ENCODE measurements around the gene PLXDC1.
A peak's percentile ranks its signal among the peaks of the same experiment; 100 is the strongest.
"Not testable (repeated sequence)": the region's sequence is repeated elsewhere in the genome, so short reads cannot be mapped to it uniquely, and the experiment has no call there.

PLXDC1 gene

DNA sequence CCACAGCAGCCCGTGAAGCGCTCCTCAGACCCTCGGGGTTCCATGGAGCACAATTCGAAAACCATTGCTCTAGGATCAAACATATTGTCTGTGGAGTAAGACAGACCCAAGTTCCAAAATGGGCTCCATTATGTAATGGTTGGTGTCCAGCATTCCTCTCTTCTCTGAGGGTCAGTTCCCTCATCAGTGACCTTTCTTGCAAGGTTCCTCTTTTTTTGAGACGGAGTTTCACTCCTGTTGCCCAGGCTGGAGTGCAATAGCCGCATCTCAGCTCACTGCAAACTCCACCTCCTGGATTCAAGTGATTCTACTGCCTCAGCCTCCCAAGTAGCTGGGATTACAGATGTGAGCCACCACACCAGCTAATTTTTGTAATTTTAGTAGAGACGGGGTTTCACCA lies 28.4 kb downstream of the PLXDC1 start:
- no peak for DNase-seq

DNA sequence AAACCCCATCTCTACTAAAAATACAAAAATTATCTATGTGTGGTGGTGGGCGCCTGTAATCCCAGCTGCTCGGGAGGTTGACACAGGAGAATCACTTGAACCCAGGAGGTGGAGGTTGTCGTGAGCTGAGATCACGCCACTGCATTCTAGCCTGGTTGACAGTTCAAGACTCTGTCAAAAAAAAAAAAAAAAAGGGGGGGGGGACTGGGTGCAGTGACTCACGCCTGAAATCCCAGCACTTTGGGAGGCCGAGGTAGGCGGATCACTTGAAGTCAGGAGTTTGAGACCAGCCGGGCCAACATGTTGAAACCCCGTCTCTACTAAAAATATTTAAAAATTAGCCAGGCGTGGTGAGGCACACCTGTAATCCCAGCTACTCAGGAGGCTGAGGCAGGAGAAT lies 29.5 kb downstream of the PLXDC1 start:
- not testable (repeated sequence) for DNase-seq

DNA sequence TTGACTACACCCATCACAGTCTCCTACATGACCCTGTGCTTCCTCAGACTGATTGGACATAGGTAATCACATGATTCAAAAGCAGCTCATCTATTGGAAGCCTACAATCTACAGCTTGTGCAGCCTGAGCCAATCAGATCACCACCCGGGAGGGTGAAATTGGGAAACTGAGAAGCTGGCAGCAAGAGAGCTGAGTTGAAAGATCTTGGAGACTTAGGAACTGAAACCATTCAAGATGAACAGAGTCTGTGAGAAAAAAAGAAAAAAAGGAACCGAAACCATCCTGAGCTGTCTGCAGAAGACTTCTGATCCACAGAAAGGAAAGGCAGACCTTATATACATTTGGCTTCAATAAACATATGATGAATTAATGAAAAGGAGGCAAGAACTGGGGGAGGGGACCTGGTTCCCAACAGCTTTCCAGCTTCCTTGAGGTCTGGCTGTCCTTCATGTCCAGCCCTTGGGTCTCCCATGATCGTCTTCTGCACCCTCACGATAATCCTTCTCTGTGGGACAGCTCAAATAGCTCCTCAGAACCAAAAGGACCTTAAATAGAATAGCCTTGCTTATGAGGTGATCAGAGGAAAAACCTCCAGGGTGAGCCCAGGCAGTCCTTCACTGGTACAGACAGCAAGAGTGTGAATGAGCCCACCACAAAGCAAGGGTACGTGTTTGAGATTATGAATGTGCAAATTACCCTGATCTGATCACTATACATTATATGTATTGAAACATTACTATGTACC lies 32.6 kb downstream of the PLXDC1 start:
- peak; percentile 85 for DNase-seq

DNA sequence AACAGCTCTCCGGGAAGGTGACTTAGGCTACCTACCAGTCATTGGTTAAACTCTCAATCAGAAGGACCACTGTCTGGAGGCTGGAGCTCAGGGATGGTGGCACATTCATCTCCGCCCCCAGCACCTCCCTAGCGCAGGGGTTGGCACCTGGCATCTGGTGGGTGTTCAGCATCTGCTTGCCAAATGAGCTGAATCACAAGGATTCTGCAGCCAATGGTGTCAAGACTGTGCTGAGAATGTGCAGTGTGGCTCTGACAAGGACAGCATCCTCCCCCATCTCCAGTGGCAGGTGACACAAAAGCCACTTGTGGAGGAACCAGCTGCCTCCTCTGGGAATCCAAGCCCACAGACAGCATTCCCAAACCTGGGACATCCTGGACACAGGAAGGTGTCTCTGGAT lies 35.2 kb downstream of the PLXDC1 start:
- no peak for DNase-seq

DNA sequence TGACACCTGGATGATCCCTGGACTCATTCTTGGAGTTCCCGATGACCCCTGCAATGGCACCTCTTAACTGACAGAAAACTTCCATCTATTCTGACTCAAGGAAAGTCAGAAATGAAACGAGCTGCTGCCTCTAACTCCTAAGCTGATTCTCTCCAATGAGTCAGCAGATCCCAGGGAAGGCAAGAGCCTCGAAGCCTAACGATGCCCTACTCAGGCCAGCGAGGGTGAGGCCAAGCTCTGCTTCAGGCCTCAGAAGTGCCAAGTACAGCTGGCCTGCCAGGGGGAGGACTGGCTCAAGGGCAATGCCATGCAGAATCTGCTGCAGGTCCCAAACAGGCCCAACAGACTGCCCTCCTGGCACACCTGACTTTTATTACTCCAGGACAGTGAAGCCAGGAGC lies 36.3 kb downstream of the PLXDC1 start:
- no peak for DNase-seq

DNA sequence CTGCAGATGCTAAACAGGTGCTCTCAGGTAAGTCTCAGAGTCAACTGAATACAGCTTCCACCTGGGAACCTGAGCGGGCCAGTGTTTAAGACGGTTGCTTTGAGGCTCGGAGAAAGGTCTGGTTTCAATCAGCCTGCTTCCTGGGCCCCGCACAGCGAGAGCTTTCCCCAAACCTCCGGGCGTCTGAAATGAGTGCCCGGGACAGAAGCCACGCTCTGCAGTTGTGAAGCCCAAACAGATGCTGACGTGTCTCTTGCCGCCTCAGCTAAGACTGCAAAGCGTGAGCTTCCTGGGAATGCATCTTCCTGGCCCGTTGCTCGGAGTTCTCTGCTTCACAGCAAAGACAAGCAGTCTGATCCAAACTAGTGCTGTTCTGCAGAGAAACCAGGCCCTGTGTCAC lies 36.7 kb downstream of the PLXDC1 start:
- no peak for DNase-seq

DNA sequence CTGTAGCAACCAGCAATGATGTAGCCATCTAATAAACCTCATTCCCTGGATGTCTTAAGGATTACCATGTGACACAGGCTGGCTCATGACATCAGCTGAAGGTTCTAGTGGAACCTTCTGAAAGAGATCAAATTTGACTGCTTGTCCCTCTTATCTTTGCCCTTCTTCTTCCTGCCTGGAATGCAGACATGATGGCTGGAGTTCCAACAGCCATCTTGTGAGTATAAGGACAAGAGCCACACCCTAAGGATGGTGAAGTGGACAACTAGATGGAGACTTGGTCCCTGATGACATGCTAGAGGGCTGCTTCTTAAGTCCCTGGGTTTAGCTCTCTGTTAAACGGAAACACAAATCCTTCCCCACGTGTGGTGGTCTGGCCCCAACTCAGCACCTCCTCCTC lies 37.6 kb downstream of the PLXDC1 start:
- no peak for DNase-seq

DNA sequence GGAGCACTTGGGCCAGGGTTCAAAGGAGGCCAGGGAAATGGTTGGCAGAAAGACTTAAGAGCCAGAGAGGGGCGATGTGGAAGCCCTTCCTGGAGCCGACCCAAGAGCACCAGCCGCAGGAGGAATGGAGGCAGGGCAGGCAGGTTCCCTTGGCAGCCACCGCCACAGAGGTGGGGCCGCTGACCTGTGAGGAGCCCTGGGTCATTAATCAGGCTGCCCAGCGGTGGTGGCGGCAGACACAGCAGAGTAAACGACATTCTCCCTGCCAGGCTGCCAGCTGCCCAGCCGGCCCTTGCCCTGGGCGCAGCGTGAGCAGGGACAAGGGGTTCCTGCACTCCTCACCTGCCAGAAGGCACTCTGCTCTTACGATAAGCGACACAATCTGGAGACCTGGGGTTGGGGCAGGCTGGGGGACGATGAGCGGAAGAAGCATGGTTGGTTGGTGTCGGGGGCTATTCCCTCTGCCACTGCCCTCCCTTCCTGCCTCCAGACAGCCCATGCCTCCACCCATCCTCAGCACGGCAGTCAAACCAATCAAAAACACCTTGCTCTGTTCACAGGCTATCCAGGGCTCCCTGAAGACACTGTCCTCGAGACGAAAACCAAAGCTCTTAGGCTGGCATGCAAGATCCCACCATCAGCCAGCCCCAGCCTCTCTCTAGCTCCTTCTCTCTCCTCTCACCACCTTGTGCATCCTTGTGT lies 40.9 kb downstream of the PLXDC1 start:
- DNase-seq, result peak; percentile 37

DNA sequence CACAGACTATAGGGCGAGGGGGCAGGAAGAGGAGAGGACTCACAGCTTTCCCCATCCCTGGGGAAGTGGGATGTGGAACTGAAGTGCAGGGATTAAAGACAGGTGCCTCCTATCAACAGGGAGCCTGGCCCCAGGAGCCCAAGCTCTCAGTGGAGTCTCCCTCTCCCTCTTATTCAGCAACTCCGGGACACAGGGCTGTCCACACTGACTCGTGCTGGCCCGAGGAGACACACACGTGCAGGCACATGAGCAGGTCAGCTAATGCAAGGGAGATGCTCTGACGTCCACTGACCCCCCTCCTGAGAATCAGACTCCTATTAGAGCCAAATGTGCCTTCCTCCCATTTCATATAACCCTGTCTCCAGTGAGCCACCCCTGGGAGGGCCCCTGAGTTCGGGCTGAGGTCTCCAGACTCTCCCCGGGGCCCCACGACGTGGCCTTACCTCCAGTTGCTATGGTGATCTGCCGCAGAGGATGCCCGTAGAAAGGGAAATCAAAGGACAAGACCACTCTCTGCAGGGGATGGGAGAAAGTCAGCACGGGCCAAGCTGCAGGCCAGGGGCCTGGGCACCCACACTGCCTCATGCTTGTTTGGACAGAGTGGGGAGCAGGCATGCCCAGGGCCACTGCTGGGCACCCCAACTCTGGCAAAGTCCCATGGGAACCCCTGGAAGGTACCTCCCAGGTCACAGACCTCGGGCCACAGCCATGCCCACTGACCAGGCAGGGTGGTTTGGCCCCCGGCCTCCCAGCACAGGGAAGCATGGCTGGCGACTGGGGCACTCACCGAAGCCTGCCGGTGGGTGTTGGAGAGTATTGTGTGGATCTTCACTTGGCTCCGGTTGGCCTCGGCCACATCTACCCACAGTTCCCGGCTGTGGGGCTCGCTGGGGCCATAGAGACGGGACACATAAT lies 42.7 kb downstream of the PLXDC1 start:
- no peak for DNase-seq

DNA sequence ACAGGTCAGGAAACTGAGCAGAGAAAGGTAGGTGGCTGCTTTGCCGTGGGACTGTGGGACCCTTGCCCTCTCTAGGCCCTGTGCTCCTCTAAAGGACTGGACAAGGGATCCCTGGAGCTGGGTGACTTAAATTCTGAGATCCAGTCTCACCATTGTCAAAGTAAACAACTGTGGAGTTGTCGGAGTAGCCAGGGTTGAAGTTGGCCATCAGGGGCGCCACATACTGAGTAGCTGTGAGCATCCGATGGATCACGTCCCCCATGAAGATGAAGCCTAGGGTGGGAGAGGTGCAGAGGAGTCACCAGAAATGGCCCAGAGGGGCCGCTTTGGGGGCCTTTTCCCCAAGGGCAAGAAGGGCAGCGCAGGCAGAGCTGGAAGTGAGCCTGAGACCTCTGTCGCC lies 43.5 kb downstream of the PLXDC1 start:
- no peak for DNase-seq

DNA sequence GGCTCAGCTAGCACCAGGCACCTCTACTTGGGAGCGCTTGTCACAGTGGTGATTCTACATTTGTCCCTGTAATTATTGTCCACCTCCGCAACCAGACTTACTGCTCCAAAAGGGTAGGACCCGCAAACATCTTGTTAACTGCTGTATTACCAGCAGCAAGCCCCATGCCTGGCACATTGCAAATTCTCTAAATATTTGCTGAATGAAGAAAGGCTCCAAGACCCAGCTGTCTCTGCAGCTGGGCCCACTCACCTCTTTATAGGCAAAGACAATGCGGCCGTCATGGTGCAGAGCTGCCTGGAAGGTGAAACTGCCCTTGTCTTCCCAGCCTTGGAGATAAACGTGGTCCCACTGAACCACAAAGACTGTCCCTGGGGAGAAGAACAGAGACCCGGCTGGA lies 44.3 kb downstream of the PLXDC1 start:
- no peak for DNase-seq

DNA sequence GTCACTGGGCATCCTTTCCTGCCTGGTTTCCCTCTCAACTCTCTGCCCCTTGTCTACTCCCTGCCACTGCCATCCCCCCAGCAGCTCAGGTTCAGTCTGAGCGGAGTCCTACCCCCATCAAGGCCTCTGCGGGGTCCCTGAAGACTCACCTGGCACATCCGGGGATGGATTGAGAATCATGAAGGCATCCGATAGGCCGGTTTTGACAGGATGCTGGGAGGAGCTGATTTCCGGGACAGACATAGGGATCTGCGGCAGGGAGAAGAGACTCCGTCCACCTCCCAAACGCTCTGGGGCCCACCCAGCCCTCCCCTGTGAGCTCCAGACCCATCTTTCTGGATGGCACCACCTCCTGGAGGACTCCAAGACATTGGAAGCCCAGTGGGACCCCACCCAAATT lies 45.7 kb downstream of the PLXDC1 start:
- no peak for DNase-seq

DNA sequence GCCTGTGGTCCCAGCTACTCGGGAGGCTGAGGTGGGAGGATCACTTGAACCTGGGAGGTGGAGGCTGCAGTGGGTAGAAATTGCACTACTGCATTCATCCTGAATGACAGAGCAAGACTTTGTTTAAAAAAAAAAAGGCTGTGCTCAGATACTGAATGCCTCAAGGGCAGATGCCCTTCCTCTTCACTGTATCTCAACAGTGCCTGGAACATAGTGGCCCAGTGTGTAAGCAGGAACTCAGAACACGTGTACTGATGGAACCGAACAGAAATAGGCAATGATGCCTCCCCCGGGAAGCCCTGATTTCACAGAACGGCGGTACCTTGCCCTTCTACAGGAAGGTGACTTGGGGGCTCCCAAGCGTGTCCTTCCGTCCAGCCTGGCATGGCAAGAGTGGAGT lies 46.8 kb downstream of the PLXDC1 start:
- no peak for DNase-seq

DNA sequence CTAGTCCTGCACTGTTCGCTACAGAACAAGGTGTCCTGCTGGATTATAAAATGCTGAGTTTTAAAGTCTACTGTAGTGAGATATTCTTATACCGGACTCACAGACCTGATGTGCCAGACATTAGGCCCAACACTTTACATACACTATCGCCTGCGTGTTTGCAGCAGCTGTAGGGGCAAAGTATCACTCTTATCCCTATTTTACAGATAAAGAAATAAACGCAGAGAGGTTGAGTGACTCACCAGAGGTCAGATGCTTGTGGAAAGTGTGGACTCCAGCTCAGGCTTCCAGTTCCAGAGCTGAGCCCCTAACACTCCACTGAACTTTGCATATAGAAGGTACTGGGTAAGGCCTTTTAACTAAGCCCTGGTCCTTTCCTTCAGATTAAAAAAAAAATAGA lies 47.4 kb downstream of the PLXDC1 start:
- DNase-seq, result no peak

DNA sequence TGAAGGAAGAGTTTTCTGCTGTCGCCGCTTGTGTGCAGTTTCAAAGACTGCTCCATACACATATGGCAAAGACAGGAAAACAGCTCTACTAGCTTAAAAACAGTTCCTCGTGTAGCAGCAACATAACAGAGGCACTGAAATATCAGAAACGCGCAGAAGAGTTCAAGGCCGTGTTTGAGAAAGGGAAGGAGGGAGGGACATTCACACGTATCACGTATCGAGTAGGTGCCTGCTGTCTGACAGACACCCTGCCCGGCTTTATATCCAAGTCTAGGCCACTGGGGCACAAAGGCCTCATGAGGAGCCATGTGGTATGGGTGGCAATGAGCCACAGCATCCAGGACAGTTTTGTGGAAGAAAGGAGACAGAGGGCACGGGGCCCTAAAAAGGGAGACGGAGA lies 50.3 kb downstream of the PLXDC1 start:
- DNase-seq, result no peak

DNA sequence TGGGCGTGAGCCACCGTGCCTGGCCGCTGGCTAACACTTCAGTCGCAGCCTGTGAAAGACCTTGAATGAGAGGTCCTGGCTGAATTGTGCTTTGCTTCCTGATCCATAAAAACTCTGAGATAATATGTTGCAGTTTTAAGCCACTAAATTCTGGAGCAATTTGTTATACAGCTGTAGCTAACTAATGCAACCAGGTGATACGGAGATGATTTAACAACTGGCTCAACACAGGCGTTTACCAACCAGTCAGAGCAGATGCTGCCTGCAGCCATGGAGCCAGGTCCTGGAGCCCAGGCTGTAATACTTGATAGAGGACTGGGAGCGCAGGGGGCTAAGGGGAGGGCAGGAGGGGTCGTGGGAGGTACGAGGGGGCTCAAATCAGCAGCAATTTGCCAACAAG lies 50.9 kb downstream of the PLXDC1 start:
- DNase-seq, result no peak

DNA sequence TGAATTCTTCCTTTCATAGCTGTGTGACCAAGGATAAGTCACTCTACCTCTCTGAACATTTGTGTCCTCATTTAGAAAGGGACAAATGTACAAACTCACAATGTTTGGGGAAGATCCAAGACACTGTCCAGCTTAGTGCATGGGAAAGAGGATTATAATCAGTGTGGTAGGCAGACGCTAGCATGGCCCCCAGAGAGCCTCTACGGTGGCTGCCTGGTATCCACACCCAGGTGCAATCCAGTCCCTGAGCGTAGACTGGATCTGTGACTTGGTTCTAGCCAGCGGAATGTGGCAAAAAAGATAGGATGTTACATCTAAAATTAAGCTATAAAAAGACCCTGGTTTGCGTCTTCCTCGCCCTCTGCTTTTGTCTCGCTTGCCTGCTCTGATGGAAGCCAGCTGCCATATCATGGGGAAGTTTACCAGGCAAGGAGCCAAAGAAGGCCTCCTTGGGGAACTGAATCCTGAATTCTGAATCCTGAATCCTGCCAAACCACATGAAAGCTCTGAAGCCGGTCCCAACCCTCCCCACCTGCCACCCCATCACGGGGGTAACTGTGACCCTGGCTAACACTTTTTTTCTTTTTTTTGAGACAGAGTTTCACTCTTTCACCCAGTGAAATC lies 51.7 kb downstream of the PLXDC1 start:
- no peak for DNase-seq

DNA sequence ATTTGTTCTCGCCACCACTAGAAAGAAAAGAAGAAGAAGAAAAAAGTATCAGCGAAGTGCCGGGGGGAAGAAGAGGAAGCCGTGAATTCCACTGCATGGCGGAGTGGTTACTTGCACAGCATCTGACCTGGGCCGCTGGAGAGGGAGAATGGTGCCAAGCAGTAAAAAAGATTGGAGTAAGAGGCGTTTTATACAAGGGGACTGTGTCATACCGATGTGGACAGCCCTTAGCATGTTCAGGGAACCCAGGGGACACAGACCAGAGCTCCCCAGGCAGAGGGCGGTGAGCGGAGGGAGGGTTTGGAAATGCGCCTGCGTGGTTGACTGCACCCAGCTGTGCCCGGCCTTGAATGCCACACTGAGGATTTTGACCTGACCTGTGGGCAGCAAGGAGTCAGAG lies 52.8 kb downstream of the PLXDC1 start:
- DNase-seq, result no peak

DNA sequence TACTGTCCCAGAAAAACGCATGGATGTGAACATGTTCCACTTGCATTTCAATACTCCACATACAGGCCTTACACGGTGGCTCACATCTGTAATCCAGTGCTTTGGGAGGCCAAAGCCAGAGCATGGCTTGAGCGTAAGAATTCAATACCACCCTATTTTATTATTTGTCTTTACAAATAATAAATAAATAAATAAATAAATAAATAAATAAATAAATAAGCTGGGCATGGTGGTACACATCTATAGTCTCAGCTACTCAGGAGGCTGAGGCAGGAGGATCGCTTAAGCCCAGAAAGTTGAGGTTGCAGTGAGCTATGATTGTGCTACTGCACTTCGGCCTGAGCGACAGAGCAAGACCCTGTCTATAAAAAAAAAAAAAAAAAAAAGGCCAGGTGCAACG lies 53.9 kb downstream of the PLXDC1 start:
- no peak for DNase-seq

DNA sequence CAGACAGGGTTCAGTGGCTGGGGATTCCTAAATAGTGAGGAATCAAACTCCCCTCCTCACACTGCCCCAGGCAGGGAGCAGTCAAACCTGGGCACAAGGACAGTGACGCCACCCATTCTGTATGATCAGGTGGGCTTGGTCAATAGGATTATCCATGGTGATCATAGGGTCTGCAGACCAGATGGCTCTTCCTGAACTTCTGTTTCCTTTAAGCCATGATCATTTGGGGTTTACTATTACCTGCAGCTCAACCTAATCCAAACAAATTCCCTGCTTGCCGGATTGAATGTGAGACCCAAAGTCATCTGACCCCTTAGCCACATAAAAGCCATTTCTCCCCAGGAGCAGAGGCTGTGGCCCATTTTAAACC lies 54.3 kb downstream of the PLXDC1 start:
- no peak for DNase-seq

DNA sequence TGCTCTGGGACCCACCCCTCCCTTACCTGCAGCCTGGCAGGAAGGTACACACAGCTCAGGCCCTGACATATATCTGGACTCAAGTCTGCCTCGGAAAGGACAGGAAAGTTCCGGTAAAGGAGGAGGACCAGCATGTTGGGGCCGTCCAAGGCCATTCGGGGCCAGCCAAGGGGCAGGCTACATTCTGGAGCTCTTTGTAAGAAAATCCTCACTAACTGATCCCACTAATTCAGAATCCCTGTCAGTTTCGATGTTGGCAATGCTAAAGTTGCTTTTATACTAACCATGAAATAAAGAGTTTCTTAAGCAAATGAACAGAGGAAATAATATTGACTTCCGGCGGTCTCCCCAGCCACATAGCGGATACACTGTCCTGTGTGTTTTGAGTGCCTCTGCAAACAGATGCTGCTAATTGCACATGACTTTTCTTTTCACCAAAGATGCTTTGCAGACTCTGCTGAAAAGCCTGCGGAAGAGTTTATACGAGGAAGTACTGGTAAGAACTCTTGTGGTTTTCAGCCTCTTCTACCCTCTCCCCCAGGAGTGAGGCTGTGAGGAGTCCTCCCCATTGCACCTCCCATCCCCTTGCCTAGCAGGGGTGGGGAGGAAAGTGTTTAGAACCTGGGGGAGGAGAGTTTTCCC lies 54.8 kb downstream of the PLXDC1 start:
- DNase-seq, result peak; percentile 55

DNA sequence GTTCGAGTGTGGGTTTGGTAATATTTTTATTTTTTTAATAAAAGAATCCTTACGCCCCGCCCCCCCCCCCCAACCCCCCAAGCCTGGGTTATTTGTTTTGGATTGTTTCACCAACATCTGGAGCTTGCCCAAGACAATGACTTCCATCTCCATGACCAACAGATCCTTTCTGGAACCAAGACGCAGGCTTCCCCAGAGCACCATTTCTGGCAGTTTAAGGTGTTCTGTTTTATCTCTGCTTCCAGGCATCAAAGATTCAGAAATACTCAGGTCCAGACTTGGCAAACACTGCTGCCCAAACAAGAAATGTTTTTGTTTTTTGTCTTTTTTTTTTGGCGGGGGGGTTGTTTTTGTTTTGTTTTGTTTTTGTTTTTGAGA lies 56.1 kb downstream of the PLXDC1 start:
- DNase-seq, result no peak

Data from RPMI8226 (cell line).